Measurements from ENCODE around the gene CAGE1. TPM values are rescaled to one million over a fixed set of nuclear protein-coding genes. Genes with fewer than 3 reads are reported as not detected.

Gene CAGE1
- total and polyA plus RNA-seq, 2 experiments from 2014 or later: 0.17 TPM; not detected in 1

GRCh38 chr6:7300926-7301325 lies 88.6 kb downstream of the CAGE1 start:
- H3K4me1 ChIP-seq (ENCODE audit: insufficient read depth): no peaks in the 10 kb centered on the region
- peaks cover 4% of the 10 kb centered on the region for H4K20me1 ChIP-seq (ENCODE audit: insufficient read depth, poor library complexity, severe bottlenecking)
- H3K27ac ChIP-seq: no peak overlapping the region
- no peak for DNase-seq (ENCODE audit: low spot score)
- H3K27me3 ChIP-seq: no peaks in the 10 kb centered on the region
- TF ChIP-seq EZH2phosphoT487 (IDR thresholded peaks at IDR 0.05; ENCODE audit: low read depth, severe bottlenecking, unreplicated experiment): no peak
- H3K9me2 ChIP-seq (replicated peaks; ENCODE audit: insufficient read depth): no peaks in the 10 kb centered on the region
- H3K4me2 ChIP-seq: no peak overlapping the region
- WGBS (ENCODE audit: low lambda C conversion rate, missing lambda C conversion rate): 64% methylated on average over 5 of the region's 5 CpGs
- H3K9me3 ChIP-seq (ENCODE audit: low read depth): no peaks in the 10 kb centered on the region
- H3K4me3 ChIP-seq: no peak overlapping the region
- no peaks in the 10 kb centered on the region for H3K36me3 ChIP-seq (replicated peaks; ENCODE audit: insufficient read depth, low read depth)
- H2AFZ ChIP-seq: no peak overlapping the region
- H3K79me2 ChIP-seq: peaks cover 28% of the 10 kb centered on the region

DNA sequence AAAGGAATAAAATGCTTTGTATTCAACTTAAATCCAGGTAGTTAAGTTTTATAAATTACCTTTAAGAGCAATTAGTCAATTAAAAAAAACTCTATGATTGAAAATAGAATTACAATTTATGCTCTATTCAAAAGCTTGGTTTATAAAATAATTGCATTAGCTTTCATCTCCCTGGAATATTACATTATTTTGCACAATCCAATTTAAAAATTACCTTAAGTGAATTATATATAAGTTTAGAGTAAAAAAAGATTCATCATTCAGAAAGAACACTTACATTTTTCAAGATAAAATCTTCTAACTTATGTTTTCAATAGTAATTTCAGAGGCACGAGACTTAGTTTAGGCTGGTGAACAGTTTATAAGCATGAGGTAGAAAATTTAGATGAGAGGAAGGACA lies 91.4 kb downstream of the CAGE1 start:
- Histone ChIP-seq H3K4me1 (ENCODE audit: insufficient read depth) (no peaks in the 10 kb centered on the region), H3K9me2 (replicated peaks; ENCODE audit: insufficient read depth) (no peaks in the 10 kb centered on the region), H3K9me3 (ENCODE audit: low read depth) (no peaks in the 10 kb centered on the region), H3K27ac (no peak overlapping the region), H2AFZ (no peak overlapping the region), H4K20me1 (ENCODE audit: insufficient read depth, poor library complexity, severe bottlenecking) (no peaks in the 10 kb centered on the region), H3K36me3 (replicated peaks; ENCODE audit: insufficient read depth, low read depth) (no peaks in the 10 kb centered on the region), H3K27me3 (no peaks in the 10 kb centered on the region), H3K4me3 (no peak overlapping the region), H3K79me2 (peaks cover 12% of the 10 kb centered on the region), H3K4me2 (no peak overlapping the region)
- 95% methylated on average over 1 of the region's 1 CpG for WGBS (ENCODE audit: low lambda C conversion rate, missing lambda C conversion rate)
- TF ChIP-seq EZH2 (IDR thresholded peaks at IDR 0.05; ENCODE audit: borderline replicate concordance) (no peak), EZH2phosphoT487 (IDR thresholded peaks at IDR 0.05; ENCODE audit: low read depth, severe bottlenecking, unreplicated experiment) (no peak)
- TF ChIP-seq, protein P1, sequence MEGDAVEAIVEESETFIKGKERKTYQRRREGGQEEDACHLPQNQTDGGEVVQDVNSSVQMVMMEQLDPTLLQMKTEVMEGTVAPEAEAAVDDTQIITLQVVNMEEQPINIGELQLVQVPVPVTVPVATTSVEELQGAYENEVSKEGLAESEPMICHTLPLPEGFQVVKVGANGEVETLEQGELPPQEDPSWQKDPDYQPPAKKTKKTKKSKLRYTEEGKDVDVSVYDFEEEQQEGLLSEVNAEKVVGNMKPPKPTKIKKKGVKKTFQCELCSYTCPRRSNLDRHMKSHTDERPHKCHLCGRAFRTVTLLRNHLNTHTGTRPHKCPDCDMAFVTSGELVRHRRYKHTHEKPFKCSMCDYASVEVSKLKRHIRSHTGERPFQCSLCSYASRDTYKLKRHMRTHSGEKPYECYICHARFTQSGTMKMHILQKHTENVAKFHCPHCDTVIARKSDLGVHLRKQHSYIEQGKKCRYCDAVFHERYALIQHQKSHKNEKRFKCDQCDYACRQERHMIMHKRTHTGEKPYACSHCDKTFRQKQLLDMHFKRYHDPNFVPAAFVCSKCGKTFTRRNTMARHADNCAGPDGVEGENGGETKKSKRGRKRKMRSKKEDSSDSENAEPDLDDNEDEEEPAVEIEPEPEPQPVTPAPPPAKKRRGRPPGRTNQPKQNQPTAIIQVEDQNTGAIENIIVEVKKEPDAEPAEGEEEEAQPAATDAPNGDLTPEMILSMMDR (IDR thresholded peaks at IDR 0.05; ENCODE audit: poor library complexity): no peak
- DNase-seq (ENCODE audit: low spot score): no peak

DNA sequence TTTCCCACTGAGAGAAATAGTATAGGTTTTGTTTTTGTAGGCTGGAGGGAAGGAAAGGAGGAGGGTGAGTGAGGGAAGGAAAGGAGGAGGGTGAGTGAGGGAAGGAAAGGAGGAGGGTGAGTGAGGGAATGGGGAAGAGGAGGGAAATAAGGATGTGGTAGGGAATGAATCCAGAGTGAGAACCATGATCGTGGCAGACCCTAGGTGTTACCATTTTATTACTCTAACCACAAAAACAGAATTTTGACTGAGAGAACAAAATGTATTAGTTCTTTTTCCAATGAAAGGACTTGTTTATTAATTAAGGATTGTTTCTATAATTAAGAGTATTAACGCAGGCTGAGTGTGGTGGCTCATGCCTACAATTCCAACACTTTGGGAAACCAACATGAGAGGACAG lies 92.9 kb downstream of the CAGE1 start:
- no peaks in the 10 kb centered on the region for H3K4me1 ChIP-seq (ENCODE audit: insufficient read depth)
- no peaks in the 10 kb centered on the region for H3K36me3 ChIP-seq (replicated peaks; ENCODE audit: insufficient read depth, low read depth)
- no peak for DNase-seq (ENCODE audit: low spot score)
- H3K4me3 ChIP-seq: no peak overlapping the region
- H4K20me1 ChIP-seq (ENCODE audit: insufficient read depth, poor library complexity, severe bottlenecking): no peaks in the 10 kb centered on the region
- TF ChIP-seq EZH2 (IDR thresholded peaks at IDR 0.05; ENCODE audit: borderline replicate concordance): no peak
- TF ChIP-seq EZH2phosphoT487 (IDR thresholded peaks at IDR 0.05; ENCODE audit: low read depth, severe bottlenecking, unreplicated experiment): no peak
- TF ChIP-seq, protein P1 (IDR thresholded peaks at IDR 0.05; ENCODE audit: poor library complexity): no peak
- H3K9me2 ChIP-seq (replicated peaks; ENCODE audit: insufficient read depth): no peaks in the 10 kb centered on the region
- 96% methylated on average over 2 of the region's 2 CpGs for WGBS (ENCODE audit: low lambda C conversion rate, missing lambda C conversion rate)
- H3K4me2 ChIP-seq: no peak overlapping the region
- no peak overlapping the region for H3K27ac ChIP-seq
- H3K27me3 ChIP-seq: no peaks in the 10 kb centered on the region
- H3K79me2 ChIP-seq: peaks cover 7% of the 10 kb centered on the region
- no peaks in the 10 kb centered on the region for H3K9me3 ChIP-seq (ENCODE audit: low read depth)
- no peak overlapping the region for H2AFZ ChIP-seq

GRCh38 chr6:7295916-7296315 lies 93.6 kb downstream of the CAGE1 start:
- no peak overlapping the region for H3K27ac ChIP-seq
- H3K27me3 ChIP-seq: no peaks in the 10 kb centered on the region
- H3K36me3 ChIP-seq (replicated peaks; ENCODE audit: insufficient read depth, low read depth): no peaks in the 10 kb centered on the region
- no peak overlapping the region for H2AFZ ChIP-seq
- H3K4me2 ChIP-seq: no peak overlapping the region
- no peaks in the 10 kb centered on the region for H4K20me1 ChIP-seq (ENCODE audit: insufficient read depth, poor library complexity, severe bottlenecking)
- 97% methylated on average over 3 of the region's 3 CpGs for WGBS (ENCODE audit: low lambda C conversion rate, missing lambda C conversion rate)
- no peak overlapping the region for H3K4me3 ChIP-seq
- DNase-seq (ENCODE audit: low spot score): no peak
- TF ChIP-seq, protein P1 (IDR thresholded peaks at IDR 0.05; ENCODE audit: poor library complexity): no peak
- no peak for TF ChIP-seq EZH2phosphoT487 (IDR thresholded peaks at IDR 0.05; ENCODE audit: low read depth, severe bottlenecking, unreplicated experiment)
- no peak for TF ChIP-seq EZH2 (IDR thresholded peaks at IDR 0.05; ENCODE audit: borderline replicate concordance)
- H3K9me2 ChIP-seq (replicated peaks; ENCODE audit: insufficient read depth): no peaks in the 10 kb centered on the region
- H3K9me3 ChIP-seq (ENCODE audit: low read depth): no peaks in the 10 kb centered on the region
- H3K79me2 ChIP-seq: peaks cover 7% of the 10 kb centered on the region
- H3K4me1 ChIP-seq (ENCODE audit: insufficient read depth): no peaks in the 10 kb centered on the region

All from hepatocyte (in vitro differentiated cells).